NCI-H1048 (cell line): ENCODE data around the gene HYAL1.

Source experiments
- DNase-seq: peaks from one replicate; lab custom pipeline; 2025; lab: John Stamatoyannopoulos, UW

The HYAL1 gene, protein sequence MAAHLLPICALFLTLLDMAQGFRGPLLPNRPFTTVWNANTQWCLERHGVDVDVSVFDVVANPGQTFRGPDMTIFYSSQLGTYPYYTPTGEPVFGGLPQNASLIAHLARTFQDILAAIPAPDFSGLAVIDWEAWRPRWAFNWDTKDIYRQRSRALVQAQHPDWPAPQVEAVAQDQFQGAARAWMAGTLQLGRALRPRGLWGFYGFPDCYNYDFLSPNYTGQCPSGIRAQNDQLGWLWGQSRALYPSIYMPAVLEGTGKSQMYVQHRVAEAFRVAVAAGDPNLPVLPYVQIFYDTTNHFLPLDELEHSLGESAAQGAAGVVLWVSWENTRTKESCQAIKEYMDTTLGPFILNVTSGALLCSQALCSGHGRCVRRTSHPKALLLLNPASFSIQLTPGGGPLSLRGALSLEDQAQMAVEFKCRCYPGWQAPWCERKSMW

DNA sequence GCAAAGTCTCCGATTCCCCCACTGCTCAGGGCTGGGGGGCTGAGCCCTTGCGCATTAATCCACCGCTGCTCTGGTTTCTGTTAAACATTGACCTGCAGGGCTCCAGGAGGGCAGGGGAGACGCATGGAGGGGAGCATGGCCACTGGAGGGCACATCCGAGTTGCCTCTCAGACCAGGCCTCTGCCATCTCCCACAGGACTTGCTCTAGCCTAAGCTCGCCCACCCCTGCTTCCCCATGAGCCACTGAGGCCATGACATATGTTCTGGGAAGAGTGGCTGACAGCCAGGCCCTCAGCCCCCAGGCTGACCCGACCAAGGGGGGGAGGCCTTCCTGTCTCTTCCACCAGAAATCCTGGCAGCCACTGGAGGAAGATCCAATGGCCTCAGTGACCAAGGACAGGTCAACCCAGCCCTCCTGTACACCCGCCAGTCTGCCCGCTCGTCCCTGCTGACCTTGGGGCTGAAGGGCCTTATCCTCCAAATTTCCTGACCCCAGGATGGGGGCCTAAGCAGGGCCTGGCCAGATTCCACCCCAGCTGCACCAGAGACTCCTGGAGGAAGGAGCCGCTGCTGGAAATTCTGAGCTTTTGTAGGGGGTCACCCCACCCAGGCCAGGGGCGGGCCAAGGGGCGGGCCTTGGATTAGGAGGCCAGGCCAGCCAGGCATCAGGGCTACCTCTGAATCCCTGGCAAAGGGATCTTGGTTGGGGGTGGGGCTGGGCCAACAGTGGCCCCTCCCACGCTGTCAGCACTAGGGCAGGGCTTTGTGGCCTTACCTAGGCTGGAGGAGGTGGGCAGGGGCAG, at the start of gene HYAL1:
TSS of gene HYAL1 (minus strand) at position 562 of the 803 bp plus-strand sequence. CDS start 618 bp downstream, outside the sequence.
- DNase-seq = no peak

DNA sequence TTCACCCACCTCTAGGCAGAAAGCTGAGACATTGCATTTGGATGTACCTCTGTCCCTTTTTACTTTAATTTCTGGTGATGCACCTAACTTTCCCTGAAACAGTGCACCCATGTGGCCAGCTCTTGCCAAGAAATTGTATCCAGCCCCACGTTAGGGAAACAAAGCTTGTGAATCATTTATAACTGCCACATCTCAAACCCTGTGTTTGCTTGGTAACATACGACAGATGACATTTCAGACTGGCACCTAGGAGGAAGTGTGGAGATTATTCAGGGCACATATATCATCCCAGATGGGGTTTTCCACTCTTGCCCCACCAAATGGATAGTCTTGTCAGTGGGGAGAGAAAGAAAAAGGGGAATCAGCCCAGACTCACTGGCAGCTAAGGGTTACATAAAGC, 49.4 kb upstream of the HYAL1 start:
- DNase-seq = peak; percentile 8

DNA sequence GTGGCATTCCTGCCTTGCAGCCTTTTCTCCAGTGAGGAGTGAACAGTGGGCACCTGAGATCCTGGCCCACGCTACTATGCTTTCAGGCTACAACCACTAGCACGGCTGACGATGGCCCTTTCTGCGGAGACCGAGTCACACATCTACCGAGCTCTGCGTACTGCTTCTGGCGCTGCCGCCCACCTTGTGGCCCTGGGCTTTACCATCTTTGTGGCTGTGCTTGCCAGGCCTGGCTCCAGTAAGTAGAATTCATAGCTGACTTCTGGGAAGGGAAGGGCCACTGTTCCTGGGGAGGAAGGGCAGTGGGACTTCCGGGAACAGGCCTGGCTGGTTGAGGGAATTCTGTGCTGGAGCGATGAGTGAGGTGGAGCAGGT, 47.9 kb upstream of the HYAL1 start:
- DNase-seq = no peak

DNA sequence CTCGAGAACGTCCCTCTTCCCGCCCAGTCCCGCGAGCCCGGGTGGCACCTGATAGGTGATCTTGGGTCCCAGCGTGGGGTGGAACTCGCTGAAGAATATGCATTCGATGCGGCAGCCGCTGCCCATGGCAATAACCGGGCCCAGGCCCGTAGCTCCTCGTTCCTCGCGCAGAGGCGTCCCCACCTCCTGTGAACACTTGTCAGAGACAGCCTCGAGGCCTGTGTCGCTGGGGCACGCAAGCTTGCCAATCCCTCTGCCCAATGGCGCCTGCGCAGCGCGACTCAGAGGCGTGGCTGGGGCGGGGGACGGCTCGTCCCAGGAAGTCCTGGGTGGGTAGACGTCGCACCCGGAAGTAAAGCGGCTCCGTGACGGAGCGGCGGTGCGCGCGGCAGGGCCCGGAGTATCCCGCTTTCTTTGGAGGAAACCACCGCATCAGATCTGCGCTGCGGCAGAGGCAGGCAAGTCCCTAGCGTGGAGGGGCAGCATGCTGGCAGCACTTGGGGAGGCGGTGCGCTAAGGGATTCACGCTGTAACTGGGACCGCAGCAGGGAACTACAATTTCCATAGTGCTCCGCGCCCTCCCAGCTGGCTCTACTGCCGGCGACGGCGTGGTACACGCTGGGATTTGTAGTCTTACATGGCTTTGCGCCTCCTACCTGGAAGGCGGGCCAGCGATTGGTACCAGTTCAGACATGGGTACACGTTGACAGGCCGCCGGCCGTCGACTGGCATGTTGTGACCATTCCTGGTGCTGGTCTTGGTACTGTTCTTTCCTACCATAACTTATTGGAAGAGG, 47.4 kb upstream of the HYAL1 start, which contains the start of the genes CYB561D2 and NPRL2:
TSS of gene CYB561D2 (plus strand) at position 336 of the 796 bp plus-strand sequence. CDS start 572 bp downstream, outside the sequence.
TSS of gene NPRL2 (minus strand) at position 249 of the 796 bp plus-strand sequence. CDS start at position 126, 123 bp downstream.
- peak; percentile 85 for DNase-seq

DNA sequence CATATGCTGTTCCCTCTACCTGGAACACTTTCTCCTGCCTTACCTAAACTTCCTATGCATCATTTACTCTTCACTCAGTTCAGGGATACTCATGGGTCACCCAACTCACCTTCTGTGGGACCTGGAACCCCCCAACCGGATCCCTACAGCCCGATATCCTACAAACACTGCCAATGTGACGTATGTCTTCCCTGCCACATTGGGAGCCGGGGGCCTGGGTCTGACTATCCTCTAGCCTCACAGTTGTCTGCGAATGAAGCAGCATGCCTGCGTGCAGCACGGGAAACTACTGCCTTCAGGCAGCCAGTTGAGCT, 46.8 kb upstream of the HYAL1 start:
- no peak for DNase-seq

DNA sequence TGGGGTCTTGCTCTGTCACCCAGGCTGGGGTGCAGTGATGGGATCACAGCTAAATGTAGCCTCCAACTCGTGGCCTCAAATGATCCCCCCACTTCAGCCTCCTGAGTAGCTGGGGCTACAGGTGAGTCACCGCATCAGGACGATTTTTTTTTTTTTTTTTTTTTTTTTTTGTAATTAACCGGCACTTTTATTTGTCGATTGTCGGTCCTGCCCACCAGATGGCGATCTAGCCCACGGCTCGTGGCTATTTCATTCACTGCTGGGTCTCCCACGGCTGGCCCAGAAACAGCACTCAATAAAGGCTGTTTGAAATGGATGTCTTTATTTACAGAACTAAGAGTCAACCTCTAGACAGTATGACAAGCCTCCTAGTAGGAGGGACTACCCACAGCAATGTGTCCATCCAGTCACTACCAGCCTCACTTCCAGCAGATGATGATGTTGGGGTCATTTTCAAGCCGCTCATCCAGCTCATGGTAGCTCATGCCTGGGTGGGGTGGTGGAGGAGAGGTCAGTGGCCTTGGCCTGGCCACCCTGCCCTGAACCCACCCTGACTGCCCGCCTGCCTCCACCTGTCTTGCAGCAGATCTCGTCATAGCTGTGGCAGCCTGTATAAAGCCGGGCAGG, 43.9 kb upstream of the HYAL1 start:
- peak; percentile 49 for DNase-seq

DNA sequence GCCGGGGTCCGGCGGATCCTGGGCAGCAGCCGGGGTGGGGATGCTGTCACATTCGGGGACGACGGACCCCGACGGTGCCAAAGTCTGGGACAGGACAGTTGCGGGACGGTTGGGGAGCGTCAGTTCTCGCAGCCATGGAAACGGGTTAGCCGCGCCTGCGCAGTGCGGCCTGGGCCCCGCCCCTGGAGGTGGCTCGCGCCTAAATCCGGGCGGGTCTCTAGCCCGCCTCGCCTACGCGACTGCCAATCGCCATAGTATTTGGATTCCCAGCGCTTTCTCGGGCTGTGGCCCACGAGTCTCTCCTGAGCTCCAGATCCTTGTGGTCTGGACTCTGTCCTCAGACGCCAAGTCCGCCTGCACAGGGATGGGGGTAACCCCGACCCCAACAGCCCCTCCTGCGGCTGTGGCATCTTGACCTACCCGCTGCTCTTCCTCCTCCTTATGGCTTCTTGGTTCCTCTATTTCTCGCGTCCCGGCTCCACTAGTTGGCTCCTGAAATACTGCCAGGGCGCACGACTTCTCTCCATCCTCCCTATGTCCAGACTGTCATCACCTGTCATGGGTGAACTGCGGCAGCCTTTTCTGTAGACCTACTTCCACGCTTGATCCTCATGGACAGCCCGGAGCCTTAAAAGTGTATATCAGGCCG, 42.3 kb upstream of the HYAL1 start, which contains the start of gene ZMYND10:
TSS of gene ZMYND10 (minus strand) at position 147 of the 649 bp plus-strand sequence. CDS start 153 bp downstream, outside the sequence.
- peak; percentile 26 for DNase-seq

DNA sequence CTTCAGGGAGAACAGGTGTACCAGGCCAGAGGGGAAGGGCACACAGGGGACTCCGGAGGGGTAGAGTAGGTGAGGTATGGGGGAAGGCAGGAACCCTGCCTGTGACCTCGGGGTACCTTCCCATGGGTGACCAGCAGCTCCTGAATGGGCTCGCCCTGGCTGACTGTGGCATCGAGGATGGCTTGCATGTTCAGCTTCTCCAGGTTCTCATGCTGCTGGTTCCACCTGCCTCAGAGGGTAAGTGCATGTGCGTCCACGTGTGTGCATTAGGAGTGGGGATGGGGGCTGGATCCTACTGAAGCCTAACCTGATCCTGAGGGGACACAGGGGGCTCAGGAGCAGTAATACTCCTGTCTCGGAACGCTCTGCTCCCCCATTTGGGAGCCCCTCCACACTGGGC, 41.6 kb upstream of the HYAL1 start:
- no peak for DNase-seq

DNA sequence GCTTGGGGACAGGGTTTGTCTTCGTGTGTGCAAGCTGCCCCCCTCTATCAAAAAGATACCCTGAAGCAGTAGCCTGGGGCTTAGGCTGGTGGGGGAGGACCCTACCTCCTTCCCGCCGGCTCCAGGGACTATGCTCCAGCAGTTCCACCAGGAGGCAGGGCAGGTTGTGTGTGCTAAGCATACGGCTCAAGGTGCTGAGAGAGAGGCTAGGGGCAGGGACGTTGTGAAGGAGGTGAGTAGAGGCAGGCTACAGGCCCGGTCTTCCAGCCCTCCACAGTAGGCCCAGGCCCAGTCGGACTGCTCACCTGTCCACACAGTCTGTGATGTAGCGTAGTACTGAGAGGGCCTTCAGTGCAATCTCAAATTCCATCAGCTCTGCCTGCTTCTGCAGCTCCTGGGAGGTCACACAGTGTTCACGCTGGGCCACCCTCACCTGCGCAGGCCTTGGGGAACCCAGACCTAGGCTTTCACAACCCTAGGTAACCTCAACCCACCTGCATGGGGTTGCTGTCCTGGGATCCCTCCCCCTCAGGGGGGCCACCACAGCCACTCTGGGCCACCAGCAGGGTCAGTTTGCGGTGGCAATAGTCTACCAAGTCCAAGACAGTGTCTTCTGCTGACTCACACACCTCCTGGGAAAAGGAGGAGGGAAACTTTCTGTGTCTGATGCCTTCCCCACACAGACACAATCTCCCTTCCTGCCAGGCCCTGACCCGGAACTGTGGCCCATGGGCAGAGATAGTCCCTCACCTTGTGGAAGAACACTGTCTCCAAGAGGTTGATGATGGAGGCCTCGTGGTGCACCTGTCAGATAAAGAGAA, 39.6 kb upstream of the HYAL1 start:
- DNase-seq = no peak

DNA sequence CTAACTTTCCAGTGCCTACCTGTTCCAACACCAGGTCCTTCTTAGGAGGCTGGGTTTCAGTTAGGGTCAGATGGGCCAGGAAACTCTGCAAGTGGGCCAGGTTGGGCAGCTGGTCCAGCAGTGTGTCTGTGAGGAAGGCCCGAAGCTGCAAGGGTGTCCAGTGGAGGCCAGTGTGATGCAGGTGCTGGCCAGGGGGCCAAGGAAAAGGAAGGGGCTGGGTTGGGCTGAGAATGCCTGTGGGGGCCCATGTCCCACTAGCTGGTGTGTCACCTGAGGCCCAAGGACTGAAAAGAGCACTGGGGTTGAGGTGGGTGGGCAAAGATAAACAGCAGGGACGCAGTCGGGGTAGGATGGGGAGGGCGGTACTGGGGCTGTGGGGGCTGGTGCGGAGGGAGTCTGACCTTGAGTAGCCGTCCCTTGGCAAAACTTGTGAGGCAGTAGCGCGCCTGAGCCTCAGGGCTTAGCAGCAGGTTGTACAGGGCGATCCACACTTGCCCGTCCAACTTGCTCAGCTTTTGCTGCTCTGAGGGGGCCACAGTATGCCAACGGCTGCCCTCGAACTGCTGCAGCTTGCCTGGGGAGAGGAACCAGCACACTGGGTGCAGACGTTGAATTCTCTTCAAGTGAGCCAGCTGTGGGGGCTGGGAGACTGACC, 38.7 kb upstream of the HYAL1 start:
- DNase-seq = no peak

DNA sequence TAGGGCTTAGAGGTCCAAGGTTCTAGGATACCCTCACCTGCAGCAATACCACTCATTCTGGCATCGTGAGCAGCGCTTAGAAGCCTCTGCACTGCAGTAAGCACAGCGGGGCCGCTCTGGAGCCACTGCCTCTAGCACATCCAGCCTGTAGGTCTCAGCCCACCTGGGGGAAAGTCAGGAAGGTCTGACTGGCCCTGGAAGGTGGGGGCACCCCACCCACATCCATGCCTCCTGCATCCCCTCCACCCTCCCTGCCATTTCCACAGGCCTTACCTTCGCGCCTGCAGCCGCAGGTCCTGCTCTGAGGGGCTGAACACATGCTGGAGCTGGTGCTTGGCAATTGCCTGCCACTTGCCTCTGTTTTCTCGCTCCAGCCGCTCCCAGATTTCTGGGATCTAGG, 38.2 kb upstream of the HYAL1 start:
- DNase-seq = no peak

DNA sequence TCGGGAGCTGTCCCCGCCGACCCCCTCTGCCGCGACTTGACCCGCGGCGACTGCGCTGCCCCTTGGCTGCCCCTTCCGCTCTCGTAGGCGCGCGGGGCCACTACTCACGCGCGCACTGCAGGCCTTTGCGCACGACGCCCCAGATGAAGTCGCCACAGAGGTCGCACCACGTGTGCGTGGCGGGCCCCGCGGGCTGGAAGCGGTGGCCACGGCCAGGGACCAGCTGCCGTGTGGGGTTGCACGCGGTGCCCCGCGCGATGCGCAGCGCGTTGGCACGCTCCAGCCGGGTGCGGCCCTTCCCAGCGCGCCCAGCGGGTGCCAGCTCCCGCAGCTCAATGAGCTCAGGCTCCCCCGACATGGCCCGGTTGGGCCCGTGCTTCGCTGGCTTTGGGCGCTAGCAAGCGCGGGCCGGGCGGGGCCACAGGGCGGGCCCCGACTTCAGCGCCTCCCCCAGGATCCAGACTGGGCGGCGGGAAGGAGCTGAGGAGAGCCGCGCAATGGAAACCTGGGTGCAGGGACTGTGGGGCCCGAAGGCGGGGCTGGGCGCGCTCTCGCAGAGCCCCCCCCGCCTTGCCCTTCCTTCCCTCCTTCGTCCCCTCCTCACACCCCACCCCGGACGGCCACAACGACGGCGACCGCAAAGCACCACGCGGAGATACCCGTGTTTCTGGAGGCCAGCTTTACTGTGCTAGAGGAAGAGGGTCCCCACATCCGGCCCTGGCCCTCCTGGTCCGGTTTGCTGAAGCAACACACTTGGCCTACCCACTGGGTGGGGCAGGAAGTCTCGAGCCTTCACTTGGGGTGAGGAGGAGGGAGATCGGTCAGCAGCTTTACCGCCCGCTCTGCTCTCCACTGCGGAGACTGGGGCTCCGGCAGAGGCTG, 37.3 kb upstream of the HYAL1 start, which contains the start of gene RASSF1:
TSS of gene RASSF1 (minus strand) at position 389 of the 882 bp plus-strand sequence. CDS start at position 358, 31 bp downstream.
- DNase-seq = no peak

DNA sequence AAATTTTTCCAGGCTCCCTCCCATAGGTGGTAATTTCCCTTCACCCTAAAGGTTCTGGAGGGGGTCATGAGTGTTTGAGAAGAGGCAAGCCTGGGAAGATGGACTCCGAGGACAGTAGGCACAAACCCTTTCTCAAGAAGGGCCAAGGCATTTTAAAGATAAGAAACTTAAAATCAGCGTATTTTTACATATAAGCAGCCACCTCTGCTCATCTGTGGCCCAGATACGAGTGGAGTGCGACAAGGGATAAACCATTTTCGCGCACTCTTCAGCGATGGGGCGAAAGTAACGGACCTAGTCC, 36.7 kb upstream of the HYAL1 start:
- no peak for DNase-seq

DNA sequence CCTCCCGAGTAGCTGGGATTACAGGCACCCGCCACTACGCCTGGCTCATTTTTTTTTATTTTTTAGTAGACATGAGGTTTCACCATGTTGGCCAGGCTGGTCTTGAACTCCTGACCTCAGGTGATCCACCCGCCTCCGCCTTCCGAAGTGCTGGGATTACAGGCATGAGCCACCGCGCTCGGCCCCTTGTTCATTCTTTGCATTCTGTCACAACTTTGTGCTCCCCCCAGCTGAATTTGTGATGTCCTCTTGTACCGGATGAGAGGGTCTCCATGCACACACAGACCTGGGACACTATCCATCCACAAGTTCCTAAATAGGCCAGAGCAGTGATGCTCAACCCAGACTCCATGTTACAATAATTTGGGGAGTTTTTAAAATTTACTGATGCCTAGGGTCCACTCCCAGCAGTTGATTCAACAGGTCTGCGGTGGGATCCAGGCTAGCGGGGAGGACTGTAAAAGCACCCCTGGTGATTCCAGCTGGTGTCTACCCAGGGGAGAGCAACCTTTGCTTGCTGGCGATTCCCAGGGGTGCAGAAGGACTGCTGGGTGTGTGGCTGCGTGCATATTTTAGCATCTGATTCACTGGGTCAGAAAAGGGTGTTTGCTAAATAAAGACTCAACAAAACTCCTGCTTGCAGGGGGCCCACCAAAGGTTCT, 36.2 kb upstream of the HYAL1 start:
- no peak for DNase-seq

DNA sequence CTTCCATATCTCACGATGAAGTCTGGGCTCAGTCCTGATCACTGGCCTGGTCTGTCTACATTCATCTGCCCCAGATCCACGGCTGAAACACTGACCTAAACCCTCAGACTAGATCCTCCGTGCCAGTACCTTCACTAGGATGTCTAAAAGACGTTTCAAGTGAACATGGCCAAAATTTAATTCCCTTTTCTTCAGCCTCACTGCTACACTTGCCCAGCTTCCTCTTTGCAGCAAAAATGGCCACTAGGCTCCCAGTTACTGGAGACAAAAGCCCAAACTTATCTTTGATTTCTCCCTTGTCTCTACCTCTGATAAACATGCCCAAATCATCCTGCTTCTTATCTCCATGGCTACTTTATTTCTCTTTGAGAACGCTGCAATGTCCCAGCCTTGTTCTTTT, 35.6 kb upstream of the HYAL1 start:
- DNase-seq = no peak

DNA sequence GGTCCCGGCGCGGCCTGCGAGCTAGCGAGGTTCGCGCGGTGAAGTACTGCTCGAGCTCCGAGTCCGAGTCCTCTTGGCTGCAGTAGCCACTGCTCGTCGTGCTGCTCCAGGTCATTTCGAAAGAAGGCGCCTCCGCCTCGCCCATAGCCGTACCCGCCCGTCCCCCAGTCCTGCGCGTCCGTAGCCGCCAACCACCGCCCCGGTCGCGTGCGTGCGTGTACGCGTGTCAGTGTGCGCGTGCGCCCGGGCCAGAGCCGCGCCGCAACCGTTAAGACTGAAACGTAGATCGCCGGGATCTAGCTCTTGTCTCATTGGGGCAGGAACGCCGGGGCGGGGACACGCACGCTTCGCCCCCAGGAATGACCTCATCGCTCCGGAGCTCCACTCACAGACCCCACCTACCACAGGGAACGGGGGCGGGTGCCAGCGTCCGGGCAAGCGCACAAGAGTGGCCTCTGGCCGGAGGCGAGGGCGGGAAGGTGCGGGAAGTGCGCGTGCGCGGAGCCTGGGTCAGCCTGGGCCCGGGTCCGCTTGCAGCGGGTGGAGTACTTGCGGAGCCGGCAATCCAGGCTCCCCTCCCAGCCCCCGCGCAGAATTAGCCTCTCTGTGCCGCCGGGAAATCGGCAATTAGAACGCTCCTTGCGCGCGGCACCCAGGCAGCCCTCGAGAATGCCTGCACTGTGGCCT, 33.9 kb upstream of the HYAL1 start:
- DNase-seq = peak; percentile 95

DNA sequence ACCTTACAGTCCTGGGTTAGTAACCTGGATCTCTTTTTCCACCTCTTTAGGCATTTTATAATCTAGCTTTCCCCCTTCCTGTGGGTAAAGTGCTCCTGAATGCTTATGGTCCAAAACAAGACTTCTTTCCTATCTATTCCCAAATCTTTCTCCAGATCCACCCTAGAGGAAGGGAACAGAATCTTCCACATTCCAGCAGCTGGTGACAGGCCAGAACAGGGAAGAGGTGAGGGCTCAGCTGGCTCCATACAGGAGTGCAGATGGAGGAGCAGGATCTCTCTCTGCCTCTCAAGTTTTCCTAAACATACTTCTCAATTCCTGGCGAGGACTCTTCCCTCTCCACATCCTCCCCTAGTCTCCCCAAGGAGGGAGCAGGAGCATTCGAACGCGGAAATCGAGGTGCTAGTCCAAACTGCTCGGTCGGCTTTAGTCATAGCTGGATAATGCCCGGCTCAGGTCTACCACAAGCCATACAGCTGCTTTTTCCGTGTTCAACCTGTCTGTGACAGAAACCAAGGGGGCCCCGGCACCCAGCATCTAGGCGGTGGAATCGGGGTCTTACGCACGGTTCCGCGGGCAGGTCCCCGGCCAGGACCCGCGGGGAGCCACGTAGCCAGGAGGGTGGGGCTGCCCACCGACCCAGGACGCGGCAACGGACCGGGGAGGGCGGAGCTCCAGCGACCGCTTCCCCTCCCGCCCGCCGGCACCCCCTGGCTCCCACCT, 33.2 kb upstream of the HYAL1 start:
- no peak for DNase-seq
